Measurements from ENCODE around the gene TAGLN.

- TF ChIP-seq CTCF (conservative IDR thresholded peaks at IDR 0.05 in 1 of 2, IDR thresholded peaks at IDR 0.05 in 1 of 2; ENCODE audit: low read depth in 1 of 2, low read length in 2 of 2) (peak; percentile 42 to 81), EZH2 (IDR thresholded peaks at IDR 0.05; ENCODE audit: low read length, missing control alignments) (no peak)
Observed at GRCh38 chr11:117180661-117181585, 18.2 kb upstream of the TAGLN start.

Data from fibroblast of lung (primary cell).